HPDE6-E6E7 (cell line): ENCODE data around the gene FRRS1L.
"Not testable (repeated sequence)": the region's sequence is repeated elsewhere in the genome, so short reads cannot be mapped to it uniquely, and the experiment has no call there.

Source experiments
- DNase-seq: peaks from one replicate; pipeline ENCODE4 v3.0.0; 2011; ENCODE audit warnings: missing footprints; ENCODE audit errors: extremely low spot score

Gene FRRS1L

DNA sequence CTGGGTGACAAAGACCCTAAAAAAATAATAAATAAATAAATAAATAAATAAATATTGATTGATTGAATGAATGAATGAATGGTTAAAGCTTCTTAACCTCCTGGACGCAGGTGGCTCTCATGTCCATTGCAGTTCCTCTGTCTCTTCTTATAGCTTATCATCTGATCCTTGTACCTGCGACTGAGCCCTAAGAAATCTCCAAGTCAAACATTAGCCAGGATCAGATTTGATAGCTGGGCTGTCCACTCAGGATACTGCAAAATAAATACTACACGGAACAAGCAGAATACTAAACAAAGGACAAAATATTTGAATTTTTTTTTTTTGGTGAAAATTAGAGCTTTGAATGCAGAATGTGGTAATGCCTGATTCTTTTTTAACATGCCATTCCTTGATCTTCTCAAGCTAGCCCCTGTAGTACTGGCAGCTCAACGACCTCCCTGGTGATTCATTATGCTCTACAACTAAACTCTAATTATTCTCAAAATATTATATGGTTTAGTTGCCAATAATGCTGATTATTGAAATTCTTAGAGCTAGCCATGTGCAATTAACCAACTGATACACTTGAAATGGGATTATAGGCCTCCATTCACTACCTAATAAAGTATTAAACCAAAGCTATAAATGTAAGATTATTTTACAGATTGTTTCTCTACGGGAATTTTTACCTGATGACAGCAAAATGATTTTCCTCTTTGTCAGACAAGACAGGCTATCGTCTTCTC lies 37.4 kb downstream of the FRRS1L start:
- no peak for DNase-seq

DNA sequence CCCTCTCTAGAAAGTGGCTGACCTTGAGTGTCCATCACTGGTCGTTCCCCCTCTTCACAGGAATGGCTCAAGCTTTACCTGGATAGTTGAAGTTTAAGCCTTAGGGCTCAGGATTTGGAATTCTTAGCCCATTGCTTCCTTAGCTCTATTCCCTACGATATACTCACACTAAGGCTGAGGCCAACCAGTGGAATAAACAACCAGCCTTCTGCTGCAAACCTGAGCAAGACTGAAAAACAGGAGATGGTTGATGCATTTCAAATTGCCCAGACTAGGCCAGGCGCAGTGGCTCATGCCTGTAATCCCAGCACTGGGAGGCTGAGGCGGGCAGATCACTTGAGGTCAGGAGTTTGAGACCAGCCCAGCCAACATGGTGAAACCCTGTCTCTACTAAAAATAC lies 40.4 kb downstream of the FRRS1L start:
- not testable (repeated sequence) for DNase-seq

DNA sequence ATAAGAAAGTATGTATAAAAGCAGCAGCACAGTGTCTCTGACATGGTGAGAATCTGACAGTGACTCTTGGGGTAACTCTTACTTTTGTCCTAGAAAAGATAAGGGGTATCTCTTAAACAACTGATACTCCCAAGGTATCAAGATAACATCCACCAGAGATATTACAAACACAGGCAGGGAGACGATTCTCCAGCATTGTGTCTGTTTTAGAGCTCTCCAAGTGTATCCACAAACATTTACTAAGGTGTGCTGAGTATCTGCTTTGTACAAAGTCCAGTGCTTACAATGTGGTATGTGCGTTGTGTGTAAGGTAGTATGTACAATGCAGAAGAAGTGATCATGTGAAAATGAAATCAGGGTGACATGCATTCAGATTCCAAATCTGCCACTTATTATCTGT lies 42.9 kb downstream of the FRRS1L start:
- no peak for DNase-seq

DNA sequence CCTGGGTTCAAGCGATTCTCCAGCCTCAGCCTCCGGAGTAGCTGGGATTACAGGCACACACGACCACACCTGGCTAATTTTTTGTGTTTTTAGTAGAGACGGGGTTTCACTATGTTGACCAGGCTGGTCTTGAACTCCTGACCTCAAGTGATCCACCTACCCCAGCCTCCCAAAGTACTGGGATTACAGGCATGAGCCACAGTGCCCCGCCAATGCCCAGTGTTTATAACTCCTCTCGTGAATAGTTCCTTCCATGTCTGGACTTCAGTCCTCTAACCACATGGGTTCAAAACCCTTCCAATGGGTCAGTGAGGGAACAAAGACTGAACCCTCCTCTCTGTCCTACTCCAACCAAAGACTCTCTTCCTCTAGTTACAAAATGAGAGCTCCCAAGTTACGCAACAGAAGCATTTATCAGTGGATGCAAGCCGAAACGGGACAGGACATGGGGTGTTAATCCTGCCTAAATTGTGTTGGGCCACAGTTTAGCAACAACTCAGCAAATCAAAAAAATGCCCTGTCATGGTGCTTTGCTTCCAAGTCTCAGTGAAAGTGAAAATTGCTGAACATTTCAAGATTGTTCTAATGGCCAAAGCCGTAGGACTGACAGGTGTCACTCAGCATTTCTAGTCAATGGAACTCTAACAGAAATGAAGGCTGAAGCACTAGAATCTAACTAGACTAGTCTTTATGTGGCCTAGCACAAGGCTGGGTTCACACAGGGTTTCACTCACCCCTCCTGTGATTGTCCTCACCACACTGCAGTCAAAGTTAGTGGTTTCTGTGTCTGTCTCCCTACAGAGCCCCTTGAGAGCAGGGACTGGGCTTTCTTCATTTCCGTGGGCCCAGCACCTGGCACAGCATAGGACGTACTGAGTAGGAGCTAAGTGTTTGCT lies 44.1 kb downstream of the FRRS1L start:
- DNase-seq = no peak

DNA sequence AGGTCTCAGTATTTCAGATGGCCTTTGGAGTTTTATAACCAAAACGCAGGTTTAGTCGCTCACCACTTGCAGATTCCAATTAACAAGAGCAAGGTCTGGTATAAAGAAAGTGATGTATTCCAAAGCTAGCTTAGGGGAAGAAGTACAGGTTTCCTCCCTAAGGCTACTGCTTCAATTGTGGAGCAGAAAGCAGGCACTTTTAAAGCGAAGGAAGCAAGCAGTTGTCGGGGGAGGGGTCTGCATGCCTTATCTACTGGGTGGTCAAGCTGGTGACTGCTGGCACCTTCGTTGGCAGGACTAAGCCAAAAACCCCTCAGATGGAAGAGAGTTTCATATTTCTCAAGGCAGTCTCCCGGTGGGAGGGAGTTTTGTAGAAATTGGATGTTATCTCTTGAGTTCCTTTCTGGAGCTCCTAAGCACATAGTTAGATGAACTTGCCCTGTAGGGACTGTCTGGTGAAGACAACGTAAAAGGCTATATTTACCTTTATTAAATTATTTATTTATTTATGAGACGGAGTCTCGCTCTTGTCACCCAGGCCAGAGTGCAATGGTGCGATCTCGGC lies 45.7 kb downstream of the FRRS1L start:
- no peak for DNase-seq

DNA sequence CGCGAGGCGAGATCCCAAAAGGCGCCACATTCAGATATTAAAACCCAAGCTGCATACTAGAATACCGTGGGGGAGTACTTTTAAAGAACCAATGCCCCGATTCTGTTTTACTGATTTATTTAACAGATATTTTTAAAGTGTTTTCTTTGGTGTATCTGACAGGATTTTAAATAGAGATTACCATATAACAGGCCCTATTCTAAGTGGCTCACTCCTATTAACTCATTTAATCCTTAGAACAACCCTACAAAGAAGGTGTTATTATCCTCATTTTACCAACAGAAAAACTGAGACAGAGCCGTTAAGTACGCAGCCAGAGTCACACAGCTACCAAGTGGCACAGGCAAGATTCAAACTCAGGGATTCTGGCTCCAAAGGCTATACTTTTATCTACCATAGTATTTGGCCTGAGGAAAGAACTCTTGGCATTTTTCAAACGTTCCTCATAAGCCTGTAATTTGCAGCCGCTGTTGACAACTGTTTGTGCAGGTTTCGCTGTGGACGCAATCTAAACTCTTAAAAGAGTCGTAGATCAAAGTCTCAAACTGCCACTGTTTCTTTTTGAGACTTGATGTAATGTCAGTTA lies 46.8 kb downstream of the FRRS1L start:
- DNase-seq = no peak

DNA sequence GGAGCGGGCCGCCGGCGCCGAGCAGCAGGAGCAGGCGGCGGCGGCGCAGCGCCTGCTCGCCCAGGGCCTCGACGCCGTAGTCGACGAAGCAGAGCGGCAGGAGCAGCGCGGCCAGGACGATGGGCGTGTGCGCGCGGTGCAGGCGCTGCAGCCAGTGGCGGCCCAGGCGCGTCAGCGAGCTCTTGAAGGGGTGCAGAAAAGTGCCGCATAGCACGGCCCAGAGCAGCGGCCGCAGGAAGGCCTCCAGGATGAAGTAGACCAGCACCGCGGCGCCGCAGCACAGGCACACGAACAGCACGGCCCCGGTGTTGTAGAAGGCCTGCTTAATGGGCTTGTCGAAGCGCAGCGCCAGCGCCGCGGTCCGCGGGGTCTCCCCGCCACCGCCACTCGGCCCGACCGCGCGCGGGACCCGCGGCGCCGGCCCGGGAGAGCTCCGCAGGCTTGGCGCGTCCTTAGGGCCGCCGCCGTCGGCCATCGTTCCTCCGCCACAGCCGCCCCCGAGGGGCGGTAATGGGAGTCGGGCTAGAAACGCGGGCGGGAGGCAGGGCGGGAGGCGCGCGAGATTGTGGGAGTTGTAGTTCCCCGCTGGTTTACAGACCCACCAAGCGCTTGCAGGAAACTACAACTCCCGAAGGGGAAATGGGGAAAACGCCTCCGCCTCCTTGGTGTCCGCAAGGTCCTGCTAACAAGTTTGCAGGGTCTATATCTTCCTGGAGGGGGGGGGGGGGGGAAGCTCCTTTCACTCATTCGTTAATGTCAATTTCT lies 47.4 kb downstream of the FRRS1L start, which contains the start of gene TMEM245:
TMEM245 (minus strand) TSS at position 509 of the 765 bp plus-strand sequence; CDS start at position 475, 34 bp downstream.
- DNase-seq = peak; percentile 89

DNA sequence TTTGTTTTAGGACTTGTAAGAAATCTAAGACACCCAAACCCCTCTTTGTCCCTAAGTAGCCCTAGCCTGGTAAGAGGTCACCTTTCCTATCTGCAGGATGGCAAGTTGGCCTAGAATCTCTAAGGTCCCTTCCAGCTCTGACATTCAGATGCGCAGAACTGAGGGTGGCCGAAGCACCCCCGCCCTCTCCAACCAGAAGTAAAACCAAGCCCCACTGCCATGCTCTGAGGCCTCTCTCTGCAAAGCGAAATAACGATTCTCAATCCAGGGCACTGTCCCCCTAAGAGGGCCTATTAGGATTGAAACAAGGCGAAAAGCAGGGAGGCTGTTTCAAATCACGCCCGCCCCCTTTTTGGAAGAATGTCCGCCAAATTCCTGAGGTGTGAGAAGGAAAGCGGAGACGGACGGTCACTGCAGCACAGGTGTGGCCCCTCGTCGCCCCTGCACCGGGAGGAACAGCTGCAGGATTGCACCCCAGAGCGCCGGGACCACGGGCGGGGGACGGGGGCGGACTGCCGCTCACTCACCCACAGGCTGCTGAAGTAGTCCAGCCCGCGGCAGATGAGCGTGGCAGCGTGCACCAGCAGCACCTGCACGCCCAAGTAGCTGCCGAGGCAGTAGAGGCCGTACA lies 48.1 kb downstream of the FRRS1L start:
- DNase-seq = no peak

DNA sequence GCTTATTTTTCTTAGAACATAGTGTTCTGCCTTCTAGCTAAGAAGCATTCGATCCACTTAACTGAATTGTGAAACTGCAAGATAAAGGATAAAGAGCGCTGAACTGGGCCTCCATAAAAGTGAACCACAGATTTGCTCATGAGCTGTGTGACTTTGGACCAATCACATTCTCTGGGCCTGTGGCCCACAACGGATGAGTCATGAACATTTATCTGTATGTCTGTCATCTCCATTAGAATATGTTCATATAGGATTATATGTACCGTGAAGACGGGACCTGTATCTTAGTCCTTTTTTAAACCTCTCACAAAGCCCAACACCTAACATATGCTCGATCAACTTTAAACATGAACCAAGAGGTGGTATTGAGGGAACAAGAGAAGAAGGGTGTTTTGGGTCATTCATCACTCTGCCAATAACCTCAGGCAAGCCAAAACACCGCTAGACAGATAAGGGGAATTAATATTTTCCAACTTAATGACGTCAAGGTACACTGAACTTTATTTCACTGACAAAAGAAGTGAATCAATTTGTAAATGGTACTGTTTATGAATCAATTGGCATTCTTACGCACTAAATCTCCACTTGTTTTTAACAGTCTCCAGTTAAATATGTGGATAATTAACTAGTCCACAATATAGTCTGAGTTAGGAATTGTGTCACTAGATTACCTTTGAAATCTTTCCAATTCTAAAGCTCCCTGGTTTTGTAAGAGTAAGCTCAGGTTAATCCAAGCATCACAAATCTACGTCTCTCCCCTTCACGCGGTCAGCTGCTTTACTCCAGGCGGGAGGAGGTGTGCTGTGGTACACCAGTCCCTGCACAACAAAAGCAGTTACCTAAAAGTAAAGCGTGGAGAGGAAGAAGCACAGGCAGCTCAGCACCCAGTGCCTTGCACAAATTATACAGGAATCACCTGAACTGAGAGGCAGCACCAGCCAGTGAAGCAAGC lies 48.9 kb downstream of the FRRS1L start:
- DNase-seq = peak; percentile 53

DNA sequence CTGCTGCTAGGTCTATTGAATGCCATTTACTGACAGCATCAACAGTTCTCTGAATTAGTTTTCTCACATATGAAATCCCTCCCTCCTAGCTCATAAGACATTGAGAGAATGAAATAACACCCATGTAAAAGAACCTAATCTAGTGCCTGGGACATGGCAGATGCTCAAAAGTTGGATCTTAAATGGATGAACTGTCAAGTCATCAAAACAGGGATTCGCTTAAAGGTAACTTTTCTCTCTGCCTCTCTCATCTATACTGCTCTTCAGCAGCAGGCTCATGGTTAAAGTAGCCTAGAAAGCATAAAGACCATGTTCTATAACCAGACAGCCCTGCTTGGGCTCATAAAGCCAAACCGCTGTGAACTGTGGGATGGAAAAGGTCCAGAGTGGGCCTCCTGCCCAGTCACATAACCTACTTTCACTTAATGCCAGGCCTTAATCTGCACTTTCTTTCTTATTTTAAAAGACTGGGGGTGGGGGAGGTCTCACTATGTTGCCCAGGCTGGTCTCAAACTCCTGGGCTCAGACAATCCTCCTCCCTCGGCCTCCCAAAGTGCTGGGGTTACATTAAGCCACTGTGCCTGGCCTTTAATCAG lies 51.0 kb downstream of the FRRS1L start:
- no peak for DNase-seq

DNA sequence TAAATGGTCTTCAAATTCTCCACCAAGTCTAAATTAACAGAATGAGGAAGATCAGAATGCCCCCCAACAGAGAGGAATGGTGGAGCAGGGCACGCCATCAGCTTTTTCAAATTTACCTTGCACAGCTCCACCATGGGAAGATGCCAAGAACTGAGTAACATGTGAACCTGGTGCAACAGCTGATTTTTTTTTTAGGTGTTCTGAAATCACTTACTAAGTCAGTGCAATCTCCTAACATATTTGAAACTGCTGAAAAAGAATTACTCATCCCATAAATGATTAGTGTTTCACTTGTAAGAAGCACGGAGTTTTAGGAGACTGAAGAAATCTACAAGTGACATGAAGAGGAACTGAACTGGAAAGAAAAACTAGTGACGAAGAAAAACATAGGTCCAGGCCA lies 52.4 kb downstream of the FRRS1L start:
- DNase-seq = no peak

DNA sequence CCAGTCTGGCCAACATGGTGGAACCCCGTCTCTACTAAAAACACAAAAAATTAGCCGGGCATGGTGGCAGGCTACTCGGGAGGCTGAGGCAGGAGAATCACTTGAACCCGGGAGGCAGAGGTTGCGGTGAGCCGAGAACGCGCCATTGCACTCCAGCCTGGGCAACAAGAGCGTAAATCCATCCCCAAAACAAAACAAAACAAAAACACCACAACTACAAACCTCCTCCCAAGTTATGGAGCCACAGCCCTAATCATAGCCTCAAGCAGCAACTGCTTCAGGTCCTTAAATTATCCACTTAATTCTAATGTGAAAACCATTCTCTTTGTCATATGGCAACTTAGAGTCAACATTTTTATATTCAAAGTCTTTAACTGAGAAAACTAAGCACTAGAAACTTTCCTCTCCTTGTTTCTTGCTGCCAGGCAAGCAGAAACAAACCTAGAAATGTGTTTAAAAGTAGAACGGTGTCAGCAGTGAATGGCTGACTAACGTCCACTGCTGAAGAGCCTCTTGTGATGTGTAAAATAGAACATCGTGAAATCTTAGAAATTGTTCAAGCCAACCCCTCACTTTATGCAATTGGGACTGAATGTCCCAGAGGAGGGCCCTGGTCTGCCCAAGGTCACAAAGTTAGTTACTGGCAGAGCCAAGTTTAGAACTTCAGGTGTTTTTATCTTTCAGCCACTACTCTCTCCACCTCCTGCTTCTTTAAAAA lies 53.0 kb downstream of the FRRS1L start:
- DNase-seq = no peak

DNA sequence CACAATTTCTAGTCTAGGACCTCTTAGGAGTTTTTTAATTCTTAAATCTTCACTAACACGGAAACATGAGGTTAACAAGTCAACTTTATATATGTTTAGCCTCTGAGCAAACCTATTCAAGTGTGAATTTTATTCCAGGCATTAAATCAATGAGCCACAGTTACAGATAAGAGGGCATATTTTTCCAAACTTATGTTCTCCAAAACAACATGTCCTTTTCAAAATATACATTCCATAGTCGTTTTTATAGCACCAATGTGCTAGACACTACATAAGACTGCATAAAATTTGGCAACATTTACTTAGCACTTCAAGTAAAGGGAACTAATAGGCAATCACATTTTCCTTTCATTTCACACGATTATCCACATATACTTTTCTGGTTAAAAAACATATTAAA lies 53.8 kb downstream of the FRRS1L start:
- no peak for DNase-seq

DNA sequence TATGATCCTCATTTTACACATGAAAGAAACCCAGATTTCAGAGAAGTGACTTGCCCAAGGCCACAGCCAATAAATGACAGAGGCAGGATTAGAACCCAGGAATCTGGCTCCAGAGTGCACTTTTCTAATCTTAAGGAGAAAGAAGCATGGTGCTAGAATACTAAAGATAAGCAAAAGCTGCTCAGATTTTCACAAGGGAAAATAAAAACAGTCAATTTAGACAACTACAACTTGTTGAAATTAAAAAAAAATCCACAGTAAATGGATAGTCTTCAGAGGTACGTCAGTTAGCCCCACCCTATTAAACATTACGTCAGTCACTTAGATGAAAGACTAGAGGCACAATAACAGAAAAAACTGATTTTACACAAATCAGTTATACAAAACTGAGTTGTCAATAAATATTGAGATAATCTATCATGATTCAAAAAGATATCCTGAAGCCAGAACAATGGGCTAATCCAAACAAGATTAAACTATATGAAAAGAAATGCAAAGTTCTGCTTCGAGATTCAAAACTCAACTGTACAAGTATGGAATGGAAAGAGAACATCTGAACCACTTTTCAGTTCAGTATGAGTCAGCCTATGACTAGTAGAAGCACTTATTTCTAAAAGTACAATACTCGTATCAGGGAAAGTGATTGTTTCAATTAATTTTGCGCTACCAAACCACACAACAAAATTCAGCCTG lies 56.6 kb downstream of the FRRS1L start:
- no peak for DNase-seq

DNA sequence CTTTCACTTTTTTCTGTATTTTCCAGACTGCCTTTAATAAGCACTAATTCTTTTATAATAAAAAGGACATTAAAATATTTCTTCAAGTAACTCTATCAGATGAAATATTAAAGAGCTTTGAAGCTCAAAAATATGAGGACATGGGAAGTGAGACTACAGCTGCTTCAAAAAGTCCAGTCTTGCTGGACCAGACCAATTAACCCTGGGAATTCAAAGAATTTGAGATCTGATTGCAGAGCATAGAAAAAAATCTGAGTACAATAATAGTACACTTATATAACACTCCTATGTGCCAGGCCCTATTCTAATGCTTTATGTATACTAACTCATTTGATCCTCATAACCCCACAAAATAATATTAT lies 57.1 kb downstream of the FRRS1L start:
- no peak for DNase-seq

DNA sequence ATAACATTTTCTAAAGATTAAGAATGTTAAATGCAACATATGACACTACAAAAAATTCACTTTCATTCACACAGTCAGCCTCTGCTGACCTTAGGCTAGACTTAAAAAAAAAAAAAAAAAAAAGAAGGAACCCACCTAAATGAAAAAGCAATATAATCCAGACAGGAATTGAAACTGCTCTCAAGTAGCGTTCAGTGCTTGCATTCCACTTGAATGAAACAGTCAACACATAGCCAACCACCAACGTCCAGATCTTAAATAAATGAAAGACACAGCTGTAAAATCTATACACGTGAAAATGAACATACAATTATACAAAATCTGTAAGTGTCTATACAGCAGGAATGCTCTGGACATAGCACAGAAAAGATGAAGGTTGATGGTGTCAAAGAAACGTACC lies 58.7 kb downstream of the FRRS1L start:
- no peak for DNase-seq

DNA sequence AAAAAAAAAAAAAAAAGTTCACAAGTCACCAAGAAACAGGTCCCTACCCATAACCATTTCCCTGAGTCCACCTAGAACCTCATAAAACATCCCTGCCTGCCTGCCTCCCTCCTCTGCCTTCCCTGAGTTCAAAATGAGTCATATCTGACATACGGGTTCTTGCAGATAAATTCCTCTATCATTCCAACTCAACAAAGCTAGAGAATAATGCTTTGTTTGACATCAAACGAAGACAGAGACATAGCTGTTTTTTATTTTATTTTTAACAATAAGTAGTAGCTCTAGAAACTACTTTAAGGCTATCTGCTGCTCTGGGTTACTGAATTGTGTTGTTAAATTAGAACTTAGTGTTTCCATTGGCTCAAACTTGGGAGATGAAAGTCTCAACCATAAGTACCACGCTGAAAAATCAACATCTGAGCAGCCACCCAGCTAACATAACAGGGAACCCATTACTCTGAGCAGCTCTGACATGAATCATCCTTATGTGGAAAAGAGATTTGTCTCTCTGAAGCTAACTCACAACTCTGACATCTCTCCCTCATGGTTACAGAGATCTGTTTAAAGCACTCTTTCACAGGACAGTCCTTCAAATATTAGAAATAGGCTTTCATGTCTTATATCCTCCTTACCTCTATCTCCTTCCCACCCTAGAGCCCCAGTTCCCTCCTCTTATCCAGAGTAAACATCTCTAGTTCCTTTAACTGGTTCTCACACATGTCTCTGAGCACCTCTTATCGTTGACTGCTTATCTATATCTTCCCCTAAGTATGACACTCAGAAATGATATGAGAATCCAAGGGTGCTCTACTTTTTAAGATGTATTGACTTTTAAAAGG lies 59.4 kb downstream of the FRRS1L start:
- DNase-seq = no peak
